ENCODE measurements around the gene FLRT2.

Gene FLRT2

DNA sequence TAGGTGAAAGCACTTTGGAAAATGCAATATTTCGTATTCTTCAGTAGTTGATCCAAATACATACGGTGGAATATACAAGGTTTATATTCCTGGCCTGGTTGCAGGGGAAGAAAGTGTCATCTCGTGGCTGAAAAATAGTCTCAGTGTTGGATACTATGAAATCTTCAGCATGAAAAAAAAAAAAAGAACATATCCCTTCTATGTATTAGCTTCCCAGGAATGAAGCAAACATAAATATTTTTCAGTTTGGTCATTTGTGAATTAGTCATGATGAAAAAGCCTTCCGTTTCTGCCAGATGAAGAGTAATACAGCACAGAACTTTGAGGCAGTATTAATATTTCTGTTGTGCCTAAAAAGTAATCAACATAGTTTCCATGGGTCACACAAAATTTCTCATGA, 36.7 kb downstream of the FLRT2 start:
- DNase-seq = no peak

- DNase-seq = no peak
Measured at GRCh38 chr14:85572011-85572410, 42.1 kb downstream of the FLRT2 start.

GRCh38 chr14:85572845-85573244, 42.9 kb downstream of the FLRT2 start:
- DNase-seq = no peak

- no peak for DNase-seq
Measured at GRCh38 chr14:85573406-85573805, 43.5 kb downstream of the FLRT2 start.

GRCh38 chr14:85574853-85575616, 45.1 kb downstream of the FLRT2 start:
- no peak for DNase-seq

- no peak for DNase-seq
Measured at GRCh38 chr14:85575617-85575898, 45.6 kb downstream of the FLRT2 start.

DNA sequence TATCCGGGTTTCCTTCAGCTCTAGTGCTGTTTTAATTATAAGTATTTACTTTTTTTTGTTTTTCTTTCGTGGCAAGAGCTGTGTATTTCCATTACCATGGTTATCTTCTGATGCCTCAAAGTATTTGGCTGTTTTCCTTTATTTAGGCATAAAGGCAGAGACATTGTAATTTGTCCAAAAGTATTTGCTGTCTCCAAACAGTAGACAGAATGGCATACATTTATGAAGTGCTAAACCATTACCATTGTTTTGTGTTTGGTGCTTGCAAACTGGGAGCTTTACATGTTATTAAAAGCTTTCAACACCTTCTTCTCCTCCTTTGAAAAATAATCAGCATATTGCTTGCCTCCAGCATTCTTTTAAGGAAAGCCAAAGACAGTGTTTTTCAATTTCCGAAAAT, 46.3 kb downstream of the FLRT2 start:
- no peak for DNase-seq

- DNase-seq = no peak
Measured at GRCh38 chr14:85576848-85577542, 47.1 kb downstream of the FLRT2 start.

GRCh38 chr14:85577543-85578114, 47.7 kb downstream of the FLRT2 start:
- no peak for DNase-seq

DNA sequence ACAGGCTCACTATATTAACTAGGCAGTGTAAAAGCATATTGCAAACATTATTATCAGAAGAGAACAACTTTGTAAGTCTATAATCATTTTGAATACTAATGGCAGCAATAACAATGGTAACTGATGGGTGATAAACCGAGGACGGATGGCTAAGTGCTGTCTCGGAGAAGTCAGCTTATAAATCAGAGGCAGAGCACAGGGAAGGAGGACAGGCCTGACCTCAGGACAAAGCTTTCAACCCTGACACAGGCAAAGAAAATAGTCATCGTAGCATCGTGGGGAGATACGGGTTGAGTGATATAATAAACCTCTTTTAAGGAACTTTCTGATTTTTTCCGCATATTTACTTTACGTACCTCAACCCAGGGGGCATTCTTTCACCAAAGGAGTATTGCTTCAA, 48.4 kb downstream of the FLRT2 start:
- DNase-seq = no peak

DNA sequence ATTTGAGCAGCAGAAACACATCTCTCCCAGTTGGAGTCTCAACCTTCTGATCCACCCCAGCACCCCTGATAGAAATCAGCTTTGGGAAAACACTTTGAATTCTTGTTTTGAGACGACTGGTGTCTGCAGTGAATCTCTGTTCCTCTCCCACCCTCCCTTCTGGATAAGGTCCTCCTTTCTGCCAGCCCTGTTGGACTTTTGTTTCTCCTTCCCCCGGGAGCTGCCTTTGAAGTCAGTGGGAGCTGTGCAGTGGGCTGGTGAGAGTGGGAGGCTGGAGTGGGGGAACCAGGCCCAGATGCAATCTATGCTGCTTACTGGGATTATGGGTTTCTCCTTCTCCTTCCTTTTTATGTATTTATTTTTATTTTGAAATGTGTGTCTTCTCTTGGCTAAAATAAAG, 49.0 kb downstream of the FLRT2 start:
- DNase-seq = no peak

DNA sequence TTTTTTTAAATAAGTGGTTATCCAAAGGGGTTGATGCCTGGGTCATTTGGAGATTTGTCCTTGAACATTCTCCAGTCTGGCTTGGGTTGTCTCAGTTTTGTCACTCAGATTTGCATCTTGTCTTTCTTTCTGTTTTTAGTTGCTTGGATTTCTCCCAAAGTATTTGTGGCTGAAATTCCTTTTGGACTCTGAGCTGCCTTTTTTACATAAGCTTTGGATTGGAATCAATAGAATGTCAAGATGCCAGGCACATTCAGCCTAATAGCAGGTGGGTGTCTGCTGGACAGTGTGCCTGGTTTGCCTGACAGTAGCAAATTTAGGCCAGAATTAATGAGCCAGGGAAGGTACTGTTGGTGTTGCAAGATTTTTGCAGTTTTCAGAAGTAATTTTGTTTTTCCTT, 50.0 kb downstream of the FLRT2 start:
- no peak for DNase-seq

DNA sequence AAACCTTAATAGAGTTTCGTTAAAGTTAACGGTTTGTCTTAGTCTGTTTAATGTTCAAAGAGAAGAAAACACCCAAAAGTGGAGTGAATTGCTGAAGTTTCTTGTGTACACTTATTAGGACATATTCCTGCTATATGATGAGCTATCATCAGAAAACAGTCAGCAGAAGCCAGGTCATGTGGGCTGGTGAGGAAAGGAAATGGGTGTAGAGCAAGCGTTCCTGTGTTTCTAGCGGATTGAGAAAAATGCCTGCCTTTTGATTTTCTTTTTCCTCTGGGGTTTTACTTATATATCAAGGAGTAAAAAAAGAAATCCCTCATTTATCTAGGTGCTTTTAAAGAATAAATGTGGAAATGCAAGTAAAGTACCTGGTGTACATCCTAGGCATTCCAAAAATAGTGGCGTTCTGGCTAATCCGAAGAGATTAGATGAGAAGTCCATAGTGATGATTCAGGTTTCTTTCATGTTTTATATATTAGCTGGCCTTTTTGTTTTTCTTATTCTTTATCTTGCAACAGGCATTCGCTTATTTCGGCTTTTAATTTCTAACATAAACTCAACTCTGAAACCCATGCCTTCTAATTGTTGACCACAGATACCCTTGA, 50.7 kb downstream of the FLRT2 start:
- DNase-seq = no peak

- no peak for DNase-seq
Measured at GRCh38 chr14:85581691-85582090, 51.7 kb downstream of the FLRT2 start.

DNA sequence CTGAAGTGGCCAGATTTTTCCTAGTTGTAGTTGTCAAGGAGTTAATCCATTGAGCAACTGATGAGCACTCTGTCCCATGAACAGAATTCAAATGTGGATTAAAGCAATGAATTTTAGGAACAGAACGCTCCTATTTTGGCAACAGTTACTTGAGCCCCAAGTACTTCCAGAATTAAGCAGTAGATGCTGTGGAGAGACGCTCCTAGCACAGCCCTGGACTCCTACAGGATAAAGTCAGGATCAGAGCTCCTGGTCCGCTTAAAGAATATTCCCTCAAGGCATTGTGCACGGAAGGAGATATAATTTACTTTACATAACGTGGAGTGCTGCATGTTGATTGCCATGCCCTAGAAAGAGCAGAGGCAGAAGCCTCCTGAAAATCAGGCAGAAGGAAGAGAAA, 53.4 kb downstream of the FLRT2 start:
- DNase-seq = no peak

GRCh38 chr14:85584481-85584880, 54.5 kb downstream of the FLRT2 start:
- DNase-seq = no peak

GRCh38 chr14:85587151-85587711, 57.3 kb downstream of the FLRT2 start:
- DNase-seq = no peak

DNA sequence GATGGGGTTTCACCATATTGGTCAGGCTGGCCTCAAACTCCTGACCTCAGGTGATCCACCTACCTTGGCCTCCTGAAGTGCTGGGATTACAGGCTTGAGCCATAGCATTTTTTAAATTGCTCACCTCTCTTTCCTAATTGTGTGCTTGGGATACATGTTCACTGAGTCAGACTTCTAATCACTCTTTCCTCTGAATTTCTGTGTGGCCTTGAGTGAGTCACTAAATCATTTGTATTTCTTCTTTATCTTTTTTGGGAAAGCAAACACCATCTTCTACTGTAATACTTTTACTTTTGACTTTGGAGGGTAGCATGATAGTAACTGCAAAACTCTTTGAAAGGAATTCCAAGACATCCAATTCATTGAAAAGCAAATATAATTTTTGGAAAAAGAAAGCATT, 60.8 kb downstream of the FLRT2 start:
- no peak for DNase-seq

GRCh38 chr14:85594217-85594616, 64.3 kb downstream of the FLRT2 start:
- DNase-seq = no peak

DNA sequence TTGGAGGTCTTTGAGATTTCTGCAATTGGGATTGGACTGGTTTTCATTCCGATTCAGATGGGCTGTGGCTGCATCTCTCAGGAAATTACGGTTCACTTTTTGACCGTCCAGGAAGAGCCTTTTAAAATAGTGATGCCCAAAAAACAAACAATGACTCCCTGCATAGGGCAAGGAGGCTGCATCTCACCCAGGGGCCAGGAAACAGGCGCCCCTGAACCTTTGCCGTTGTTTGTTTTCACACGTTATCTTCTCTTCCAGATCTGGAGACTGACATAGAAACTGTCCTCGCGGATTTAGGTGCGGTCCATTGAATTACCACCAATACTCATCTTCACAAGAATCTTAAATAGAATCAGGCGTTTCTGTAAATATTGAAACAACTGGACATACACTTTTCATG, 66.0 kb downstream of the FLRT2 start:
- DNase-seq = no peak

GRCh38 chr14:85596562-85596961, 66.6 kb downstream of the FLRT2 start:
- no peak for DNase-seq

DNA sequence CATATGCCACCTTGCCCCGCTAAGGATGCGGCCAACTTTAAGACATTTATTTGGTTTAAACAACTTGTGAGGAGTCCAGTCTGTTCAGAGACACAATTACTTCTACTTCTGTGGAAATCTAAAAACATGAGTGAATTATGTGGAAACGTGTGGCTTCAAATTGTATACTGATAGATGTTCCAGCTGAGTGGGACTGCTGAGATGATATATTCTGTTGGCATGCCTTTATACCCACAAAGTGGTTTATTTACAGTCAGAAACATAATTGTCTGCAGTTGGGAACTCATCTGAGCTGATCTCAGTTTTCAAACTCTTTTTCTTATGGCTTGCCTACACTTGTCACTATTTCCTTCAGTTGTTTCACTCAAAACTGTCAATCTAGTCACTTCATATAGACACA, 67.8 kb downstream of the FLRT2 start:
- no peak for DNase-seq

GRCh38 chr14:85599939-85600338, 70.0 kb downstream of the FLRT2 start:
- no peak for DNase-seq

DNA sequence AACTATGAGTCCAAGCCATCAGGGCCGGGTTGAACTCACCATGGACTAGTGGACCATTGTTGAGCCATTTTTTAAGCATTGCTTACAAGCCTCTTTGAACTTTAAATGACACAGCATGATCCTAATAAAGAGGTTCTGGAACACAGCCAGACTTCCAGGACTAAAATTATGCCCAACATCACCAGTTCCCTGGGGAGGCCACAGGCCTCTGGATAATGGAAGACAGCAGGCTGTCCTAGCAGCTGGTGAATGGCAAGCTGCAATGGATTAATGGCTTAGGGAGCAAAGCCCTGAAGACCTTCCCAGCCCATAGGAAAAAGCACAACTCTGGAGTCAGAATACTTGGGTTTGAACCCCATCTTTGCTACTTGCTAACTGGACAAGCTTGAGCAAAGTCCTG, 71.3 kb downstream of the FLRT2 start:
- DNase-seq = no peak
